ENCODE results near the gene STKLD1.

DNA sequence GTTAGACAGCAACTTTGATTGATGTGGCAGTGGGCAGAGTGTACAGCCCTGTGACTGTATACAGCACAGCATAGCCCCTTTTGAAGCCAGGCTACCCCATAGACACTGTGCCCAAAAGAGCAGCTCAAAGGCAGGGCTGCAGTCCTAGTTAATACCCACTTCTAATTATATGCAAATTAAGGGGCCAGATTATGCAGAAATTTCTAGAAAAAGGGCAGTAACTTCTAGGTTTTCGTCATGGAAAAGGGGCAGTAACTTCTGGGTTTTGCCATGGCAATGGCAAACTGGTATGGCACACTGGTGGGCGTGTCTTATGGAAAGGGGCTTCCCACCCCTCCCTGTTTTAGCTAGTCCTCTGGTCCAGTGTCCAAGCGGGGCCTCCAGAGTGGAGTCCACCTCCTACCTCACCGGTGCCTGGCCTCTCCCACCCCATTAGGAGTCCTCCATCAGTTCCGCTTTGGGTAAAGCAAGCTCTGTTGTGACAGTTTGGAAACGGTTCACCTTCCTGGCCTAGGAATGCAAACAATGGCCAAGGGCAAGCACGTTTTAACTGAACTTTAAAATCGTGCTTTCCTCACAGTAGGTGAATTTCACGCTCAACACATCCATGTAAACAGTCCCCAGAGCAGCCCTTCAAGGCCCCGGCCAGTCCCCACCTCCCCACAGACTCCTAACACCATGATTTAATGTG is 51.6 kb downstream of the STKLD1 start:
- TF ChIP-seq, protein P1, sequence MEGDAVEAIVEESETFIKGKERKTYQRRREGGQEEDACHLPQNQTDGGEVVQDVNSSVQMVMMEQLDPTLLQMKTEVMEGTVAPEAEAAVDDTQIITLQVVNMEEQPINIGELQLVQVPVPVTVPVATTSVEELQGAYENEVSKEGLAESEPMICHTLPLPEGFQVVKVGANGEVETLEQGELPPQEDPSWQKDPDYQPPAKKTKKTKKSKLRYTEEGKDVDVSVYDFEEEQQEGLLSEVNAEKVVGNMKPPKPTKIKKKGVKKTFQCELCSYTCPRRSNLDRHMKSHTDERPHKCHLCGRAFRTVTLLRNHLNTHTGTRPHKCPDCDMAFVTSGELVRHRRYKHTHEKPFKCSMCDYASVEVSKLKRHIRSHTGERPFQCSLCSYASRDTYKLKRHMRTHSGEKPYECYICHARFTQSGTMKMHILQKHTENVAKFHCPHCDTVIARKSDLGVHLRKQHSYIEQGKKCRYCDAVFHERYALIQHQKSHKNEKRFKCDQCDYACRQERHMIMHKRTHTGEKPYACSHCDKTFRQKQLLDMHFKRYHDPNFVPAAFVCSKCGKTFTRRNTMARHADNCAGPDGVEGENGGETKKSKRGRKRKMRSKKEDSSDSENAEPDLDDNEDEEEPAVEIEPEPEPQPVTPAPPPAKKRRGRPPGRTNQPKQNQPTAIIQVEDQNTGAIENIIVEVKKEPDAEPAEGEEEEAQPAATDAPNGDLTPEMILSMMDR (IDR thresholded peaks at IDR 0.05): no peak
- no peak for TF ChIP-seq POLR2A (IDR thresholded peaks at IDR 0.05)

Measured in esophagus squamous epithelium (tissue), 4 donors.